Esophagus squamous epithelium (tissue), 4 donors: ENCODE results near the gene KCND1.

Experiments used
- CTCF ChIP-seq, 6 experiments: fragments of 450-650 bp in 4 of 6; fragments of 200-600 bp in 2 of 6; sonication (generic) in 2 of 6; IDR thresholded peaks; one replicate each; pipeline ENCODE4 v1.5.1; 2016 to 2019; ENCODE audit warnings: antibody characterized with exemption in 6 of 6, mild to moderate bottlenecking in 4 of 6, moderate library complexity in 4 of 6
- POLR2A ChIP-seq, 4 donors: fragments of 450-650 bp; IDR thresholded peaks; one replicate each; pipeline ENCODE4 v1.6.1; 2017; ENCODE audit warnings: antibody characterized with exemption in 4 of 4, mild to moderate bottlenecking in 4 of 4, moderate library complexity in 3 of 4

GRCh38 chrX:48919360-48919841, 52.2 kb downstream of the KCND1 start:
- TF ChIP-seq CTCF (IDR thresholded peaks at IDR 0.05) = no peak
- no peak for TF ChIP-seq POLR2A (IDR thresholded peaks at IDR 0.05)
